Activated CD8-positive, alpha-beta memory T cell treated with anti-CD3 and anti-CD28 coated beads for 36 hours (primary cell): ENCODE measurements around the gene CTRL. TPM values are rescaled to one million over a fixed set of nuclear protein-coding genes. Genes with fewer than 3 reads are reported as not detected.

Experiments
- CTCF ChIA-PET: fragments of 350-600 bp; sonication (Branson Sonifier 250); formaldehyde crosslinking; loops from one replicate; lab custom pipeline; 2021; ENCODE audit warnings: antibody characterized with exemption; lab: Charles Lee
- POLR2A ChIA-PET: fragments of 350-600 bp; sonication (Branson Sonifier 250); formaldehyde crosslinking; loops from one replicate; lab custom pipeline; 2021; ENCODE audit warnings: antibody characterized with exemption; lab: Charles Lee
- total RNA-seq, 2 experiments: library from RNA; stranded (reverse); gene quantifications; one replicate each; pipeline ENCODE4 v1.2.3, GENCODE V29; 2021

The CTRL gene
- total RNA-seq, 2 experiments from 2014 or later = 2.7 to 4.5 TPM

DNA sequence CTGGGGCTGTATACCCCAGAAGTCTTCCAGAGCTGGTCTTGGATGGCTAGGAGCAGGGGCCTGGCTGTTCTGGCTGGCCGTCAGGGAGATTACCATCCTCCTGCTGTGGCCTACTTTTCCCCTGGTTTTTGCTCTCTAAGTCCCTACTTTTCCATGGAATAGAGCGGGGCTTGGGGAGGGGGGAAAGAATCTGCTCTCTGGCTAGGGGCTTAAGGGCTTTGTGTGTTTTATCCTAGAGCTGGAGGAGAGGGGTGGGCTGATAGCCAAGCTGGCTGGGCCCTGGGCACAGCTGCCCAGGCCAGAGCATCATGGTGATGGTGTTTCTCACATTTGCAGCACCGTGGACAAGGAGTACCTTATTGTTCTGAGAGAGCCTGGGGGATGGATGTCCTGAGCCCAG lies 43.3 kb downstream of the CTRL start:
- ChIA-PET CTCF (interaction anchor here (1.2 to 1.3 kb wide), 2 partner anchors 40 to 46 kb away, joined by 3 to 4 read pairs; no protein-coding TSS in a partner anchor), POLR2A (no interaction called here)

DNA sequence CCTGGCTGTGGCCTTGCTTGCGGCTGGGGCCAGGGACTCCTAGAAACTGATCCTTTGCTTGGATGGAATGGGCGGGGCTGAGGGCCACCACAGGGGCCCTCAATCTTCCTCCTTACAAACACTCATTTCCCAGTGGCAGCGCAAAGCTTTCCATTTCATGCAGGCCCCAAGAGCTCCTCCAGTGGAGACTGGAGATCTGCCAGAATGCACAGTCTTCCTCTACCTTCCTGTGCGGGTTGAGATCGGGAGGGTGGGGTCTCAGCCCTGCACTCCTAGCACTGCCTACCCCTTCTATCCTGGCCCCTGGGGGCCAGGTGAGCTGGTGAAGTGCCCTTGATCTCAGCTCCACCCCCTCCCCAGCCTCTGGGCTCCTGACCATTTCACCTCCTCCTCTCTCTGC lies 45.3 kb downstream of the CTRL start:
- ChIA-PET POLR2A (interaction anchor here (0.6 to 1.3 kb wide), 2 partner anchors 49 to 179 kb away, joined by 5 to 7 read pairs; no protein-coding TSS in a partner anchor), CTCF (interaction anchor here (0.6 to 5.2 kb wide), 5 partner anchors 11 to 70 kb away, joined by 3 to 45 read pairs (median 4); partner anchors contain the start of gene CTRL)

DNA sequence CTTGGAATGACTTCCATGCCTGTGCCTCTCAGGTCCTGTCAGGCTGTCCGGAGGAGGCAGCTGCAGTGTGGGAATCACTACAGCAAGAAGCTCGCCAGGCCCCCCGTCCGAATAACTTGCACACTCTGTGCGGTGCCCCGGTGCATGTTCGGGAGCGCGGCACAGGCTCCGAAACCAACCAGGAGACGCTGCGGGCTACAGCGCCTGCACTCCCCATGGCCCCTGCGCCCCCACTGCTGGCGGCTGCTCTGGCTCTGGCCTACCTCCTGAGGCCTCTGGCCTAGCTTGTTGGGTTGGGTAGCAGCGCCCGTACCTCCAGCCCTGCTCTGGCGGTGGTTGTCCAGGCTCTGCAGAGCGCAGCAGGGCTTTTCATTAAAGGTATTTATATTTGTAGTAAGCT lies 45.7 kb downstream of the CTRL start:
- POLR2A ChIA-PET = interaction anchor here (0.6 to 1.3 kb wide), 2 partner anchors 50 to 179 kb away, joined by 5 to 7 read pairs; no protein-coding TSS in a partner anchor
- CTCF ChIA-PET = interaction anchor here (1.0 to 5.2 kb wide), 5 partner anchors 11 to 47 kb away, joined by 3 to 45 read pairs (median 4); partner anchors contain the start of gene CTRL

DNA sequence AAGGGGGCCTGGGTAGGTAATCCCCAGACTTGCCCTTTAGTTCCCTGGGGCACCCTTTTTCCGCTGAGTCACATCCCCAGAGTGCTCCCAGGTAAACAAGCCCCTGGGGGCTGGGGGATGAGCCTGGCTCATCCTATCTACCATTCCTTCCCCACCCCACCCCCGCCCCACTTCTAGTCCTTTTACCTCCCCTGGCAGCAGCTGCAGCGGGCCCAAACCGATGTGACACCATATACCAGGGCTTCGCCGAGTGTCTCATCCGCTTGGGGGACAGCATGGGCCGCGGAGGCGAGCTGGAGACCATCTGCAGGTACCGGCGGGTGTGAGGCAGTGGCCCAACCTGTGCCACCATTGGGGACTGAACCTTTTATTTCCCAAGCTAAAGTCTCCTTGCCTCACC lies 46.1 kb downstream of the CTRL start:
- CTCF ChIA-PET = interaction anchor here (1.0 to 5.2 kb wide), 4 partner anchors 23 to 48 kb away, joined by 3 to 45 read pairs (median 6); partner anchors contain the start of gene CTRL
- POLR2A ChIA-PET = interaction anchor here (1.3 kb wide), 1 partner anchor 50 kb away, joined by 5 read pairs; no protein-coding TSS in a partner anchor

DNA sequence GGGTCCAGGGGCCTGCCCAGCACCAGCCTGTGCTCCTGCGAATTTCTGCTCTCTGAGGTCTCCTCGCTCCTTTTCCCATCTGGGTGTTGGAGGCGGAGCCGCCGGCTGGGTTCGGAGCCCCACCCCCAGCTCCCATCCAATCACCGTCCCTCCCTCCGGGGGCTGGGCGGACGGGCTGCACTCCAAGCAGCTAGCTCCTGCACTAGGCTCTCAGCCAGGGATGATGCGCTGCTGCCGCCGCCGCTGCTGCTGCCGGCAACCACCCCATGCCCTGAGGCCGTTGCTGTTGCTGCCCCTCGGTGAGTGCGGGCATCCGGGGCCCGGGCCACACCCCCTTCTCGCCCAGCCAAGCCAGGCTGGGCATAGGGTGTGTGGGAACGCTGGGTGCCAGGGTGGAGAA lies 47.0 kb downstream of the CTRL start, which contains the start of gene NRN1L:
NRN1L (plus strand) TSS at position 202 of the 400 bp plus-strand sequence; CDS start at position 221, 19 bp downstream.
- CTCF ChIA-PET = interaction anchor here (0.8 to 5.2 kb wide), 16 partner anchors 9 to 216 kb away, joined by 3 to 45 read pairs (median 6); partner anchors contain the start of genes CTRL, NFATC3, PSKH1 and PSMB10
- POLR2A ChIA-PET = no interaction called here

DNA sequence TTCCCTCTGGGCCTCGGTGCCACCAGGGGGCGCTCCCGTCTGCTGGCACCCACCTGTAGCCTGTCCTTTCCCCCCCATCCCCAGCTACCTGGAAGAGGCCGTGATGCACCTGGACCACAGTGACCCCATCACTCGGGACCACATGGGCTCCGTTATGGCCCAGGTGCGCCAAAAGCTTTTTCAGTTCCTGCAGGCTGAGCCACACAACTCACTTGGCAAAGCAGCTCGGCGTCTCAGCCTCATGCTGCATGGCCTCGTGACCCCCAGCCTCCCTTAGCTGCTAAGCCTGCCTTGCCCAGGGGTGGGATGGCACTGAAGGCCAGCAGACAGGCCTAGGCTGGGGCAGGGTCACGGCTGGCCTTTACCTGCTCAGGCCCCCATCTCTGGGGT lies 47.8 kb downstream of the CTRL start:
- CTCF ChIA-PET = interaction anchor here (0.6 to 5.2 kb wide), 35 partner anchors 9 to 232 kb away, joined by 3 to 45 read pairs (median 4); partner anchors contain the start of genes CTRL, EDC4, LCAT and NFATC3
- POLR2A ChIA-PET = interaction anchor here (0.5 kb wide), 2 partner anchors 55 to 148 kb away, joined by 3 read pairs; no protein-coding TSS in a partner anchor

DNA sequence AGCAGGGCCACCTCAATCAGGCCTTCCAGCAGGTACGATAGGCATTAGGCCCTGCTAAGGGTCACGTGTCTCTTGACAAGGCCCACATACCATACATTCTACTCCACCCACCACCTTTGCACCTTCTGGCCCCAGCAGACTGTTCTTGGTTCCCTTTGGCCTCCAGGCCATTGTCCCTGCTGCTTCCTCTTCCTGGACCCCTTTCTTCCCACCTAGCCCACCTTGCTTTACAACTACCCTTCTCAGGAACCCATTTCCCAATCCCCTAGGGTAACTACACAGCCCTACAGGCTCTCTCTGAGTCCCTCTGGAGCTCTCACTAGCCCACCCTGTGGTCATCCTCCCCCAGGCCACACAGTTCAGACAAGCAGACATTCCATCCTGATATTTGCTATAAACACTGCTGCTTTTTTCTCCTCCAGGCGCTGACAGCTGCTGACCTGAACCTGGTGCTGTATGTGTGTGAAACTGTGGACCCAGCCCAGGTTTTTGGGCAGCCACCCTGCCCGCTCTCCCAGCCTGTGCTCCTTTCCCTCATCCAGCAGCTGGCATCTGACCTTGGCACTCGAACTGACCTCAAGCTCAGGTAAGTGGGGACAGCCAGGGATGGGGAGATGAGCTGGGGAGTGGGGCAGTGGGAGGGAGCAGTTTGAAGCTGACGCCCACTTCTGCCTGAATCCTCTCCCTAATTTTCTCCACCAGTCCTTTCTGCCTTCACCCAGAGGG lies 48.4 kb downstream of the CTRL start:
- ChIA-PET CTCF (interaction anchor here (0.6 to 5.2 kb wide), 32 partner anchors 9 to 231 kb away, joined by 3 to 45 read pairs (median 4); partner anchors contain the start of genes CENPT, CTRL, EDC4 and LCAT), POLR2A (no interaction called here)

DNA sequence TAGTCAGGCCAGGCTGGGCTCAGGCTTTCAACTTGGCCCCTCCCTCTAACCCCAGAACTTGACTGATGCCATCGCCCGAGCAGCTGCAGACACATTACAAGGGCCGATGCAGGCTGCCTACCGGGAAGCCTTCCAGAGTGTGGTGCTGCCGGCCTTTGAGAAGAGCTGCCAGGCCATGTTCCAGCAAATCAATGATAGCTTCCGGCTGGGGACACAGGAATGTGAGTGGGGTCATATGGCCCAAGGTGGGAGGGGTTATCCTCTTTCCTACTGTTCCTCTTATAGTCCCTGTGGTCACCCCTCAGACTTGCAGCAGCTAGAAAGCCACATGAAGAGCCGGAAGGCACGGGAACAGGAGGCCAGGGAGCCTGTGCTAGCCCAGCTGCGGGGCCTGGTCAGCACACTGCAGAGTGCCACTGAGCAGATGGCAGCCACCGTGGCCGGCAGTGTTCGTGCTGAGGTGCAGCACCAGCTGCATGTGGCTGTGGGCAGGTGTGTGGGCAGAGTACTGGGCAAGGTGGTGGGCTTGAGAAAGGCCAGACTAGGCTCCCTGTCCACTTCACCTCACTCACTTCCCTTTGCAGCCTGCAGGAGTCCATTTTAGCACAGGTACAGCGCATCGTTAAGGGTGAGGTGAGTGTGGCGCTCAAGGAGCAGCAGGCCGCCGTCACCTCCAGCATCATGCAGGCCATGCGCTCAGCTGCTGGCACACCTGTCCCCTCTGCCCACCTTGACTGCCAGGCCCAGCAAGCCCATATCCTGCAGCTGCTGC lies 49.1 kb downstream of the CTRL start:
- CTCF ChIA-PET = interaction anchor here (0.8 to 5.2 kb wide), 13 partner anchors 11 to 183 kb away, joined by 3 to 45 read pairs (median 7); partner anchors contain the start of genes CENPT, CTRL, NUTF2 and PSKH1
- POLR2A ChIA-PET = no interaction called here

DNA sequence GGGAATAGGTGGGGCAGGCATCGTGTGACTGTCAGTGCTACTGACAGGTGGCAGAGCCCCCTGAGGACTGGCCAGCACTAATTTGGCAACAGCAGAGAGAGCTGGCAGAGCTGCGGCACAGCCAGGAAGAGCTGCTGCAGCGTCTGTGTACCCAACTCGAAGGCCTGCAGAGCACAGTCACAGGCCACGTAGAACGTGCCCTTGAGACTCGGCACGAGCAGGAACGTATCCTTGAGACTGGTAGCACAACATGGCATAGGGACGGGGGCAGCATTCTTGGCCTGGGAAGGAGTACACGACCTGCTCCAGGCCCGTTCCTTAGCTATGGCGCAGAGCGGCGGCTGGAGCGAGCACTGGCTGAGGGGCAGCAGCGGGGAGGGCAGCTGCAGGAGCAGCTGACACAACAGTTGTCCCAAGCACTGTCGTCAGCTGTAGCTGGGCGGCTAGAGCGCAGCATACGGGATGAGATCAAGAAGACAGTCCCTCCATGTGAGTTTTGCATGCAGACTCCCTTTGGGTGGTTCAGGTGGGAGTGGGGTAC lies 50.0 kb downstream of the CTRL start:
- CTCF ChIA-PET = interaction anchor here (0.8 to 5.2 kb wide), 3 partner anchors 11 to 51 kb away, joined by 3 to 45 read pairs (median 3); partner anchors contain the start of gene CTRL
- POLR2A ChIA-PET = interaction anchor here (0.6 kb wide), 1 partner anchor 358 kb away, joined by 3 read pairs; no protein-coding TSS in a partner anchor

DNA sequence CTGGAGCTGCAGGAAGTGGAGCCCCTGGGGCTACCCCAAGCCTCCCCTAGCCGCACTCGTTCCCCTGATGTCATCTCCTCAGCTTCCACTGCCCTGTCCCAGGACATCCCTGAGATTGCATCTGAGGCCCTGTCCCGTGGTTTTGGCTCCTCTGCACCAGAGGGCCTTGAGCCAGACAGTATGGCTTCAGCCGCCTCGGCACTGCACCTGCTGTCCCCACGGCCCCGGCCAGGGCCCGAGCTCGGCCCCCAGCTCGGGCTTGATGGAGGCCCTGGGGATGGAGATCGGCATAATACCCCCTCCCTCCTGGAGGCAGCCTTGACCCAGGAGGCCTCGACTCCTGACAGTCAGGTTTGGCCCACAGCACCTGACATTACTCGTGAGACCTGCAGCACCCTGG lies 51.1 kb downstream of the CTRL start:
- POLR2A ChIA-PET = no interaction called here
- CTCF ChIA-PET = interaction anchor here (0.6 to 1.3 kb wide), 3 partner anchors 12 to 1851 kb away, joined by 3 to 4 read pairs (median 3); no protein-coding TSS in a partner anchor

DNA sequence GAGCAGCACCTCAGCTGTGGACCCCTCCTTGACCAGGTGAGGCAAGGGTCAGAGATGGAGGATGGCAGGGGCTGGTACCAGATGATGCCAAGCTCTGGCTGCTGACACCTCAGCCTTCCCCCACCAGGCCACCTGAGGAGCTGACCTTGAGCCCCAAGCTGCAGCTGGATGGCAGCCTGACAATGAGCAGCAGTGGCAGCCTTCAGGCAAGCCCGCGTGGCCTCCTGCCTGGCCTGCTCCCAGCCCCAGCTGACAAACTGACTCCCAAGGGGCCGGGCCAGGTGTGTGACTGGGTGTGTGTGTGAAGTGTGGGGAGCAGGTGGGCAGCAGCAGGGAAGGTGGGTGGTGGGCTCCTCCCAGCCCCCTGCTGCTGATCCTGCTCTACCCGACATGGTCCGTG lies 51.7 kb downstream of the CTRL start:
- ChIA-PET POLR2A (no interaction called here), CTCF (interaction anchor here (0.6 to 1.3 kb wide), 2 partner anchors 63 to 1851 kb away, joined by 3 to 4 read pairs; no protein-coding TSS in a partner anchor)

Other genes with a start within 250 kb of the CTRL start
- 10 to 100 TPM; 19.1 to 22.9 TPM for gene GFOD2, start 212.5 kb downstream of the CTRL start, total RNA-seq
- gene RANBP10, start 125.3 kb downstream of the CTRL start, total RNA-seq = 10 to 100 TPM; 18.0 to 18.7 TPM
- 1 to 10 TPM in 1 of 2 experiments, under 1 TPM in 1; 0.84 to 1.7 TPM for gene TSNAXIP1, start 125.0 kb downstream of the CTRL start, total RNA-seq
- gene THAP11, start 89.5 kb downstream of the CTRL start, total RNA-seq = 10 to 100 TPM; 53.4 to 53.9 TPM
- 100 to 1,000 TPM; 176 to 179 TPM for gene NUTF2, start 84.9 kb downstream of the CTRL start, total RNA-seq
- 10 to 100 TPM; 49.3 to 50.7 TPM for gene CENPT, start 84.2 kb downstream of the CTRL start, total RNA-seq
- gene EDC4, start 58.8 kb downstream of the CTRL start, total RNA-seq = 100 to 1,000 TPM; 102 to 104 TPM
- 1 to 10 TPM in 1 of 2 experiments, under 1 TPM in 1; 0.59 to 1.1 TPM for gene NRN1L, start 47.0 kb downstream of the CTRL start, total RNA-seq
- gene PSKH1, start 38.6 kb downstream of the CTRL start, total RNA-seq = 10 to 100 TPM; 13.4 to 14.7 TPM
- 100 to 1,000 TPM; 176 to 185 TPM for gene PSMB10, start 5.0 kb upstream of the CTRL start, total RNA-seq
- 10 to 100 TPM; 14.3 to 15.1 TPM for gene LCAT, start 12.3 kb upstream of the CTRL start, total RNA-seq
- 10 to 100 TPM; 42.6 to 44.4 TPM for gene SLC12A4, start 36.8 kb upstream of the CTRL start, total RNA-seq
- under 1 TPM; 0.17 to 0.40 TPM for gene DPEP3, start 48.6 kb upstream of the CTRL start, total RNA-seq
- 1 to 10 TPM; 1.3 to 1.5 TPM for gene DPEP2, start 67.6 kb upstream of the CTRL start, total RNA-seq
- gene DPEP2NB, start 84.0 kb upstream of the CTRL start, total RNA-seq = not detected
- gene DDX28, start 91.4 kb upstream of the CTRL start, total RNA-seq = 10 to 100 TPM; 27.5 to 28.8 TPM
- gene DUS2, start 91.4 kb upstream of the CTRL start, total RNA-seq = 10 to 100 TPM; 37.1 to 40.3 TPM
- gene NFATC3, start 153.5 kb upstream of the CTRL start, total RNA-seq = 10 to 100 TPM; 93.1 to 95.4 TPM